ENCODE measurements around the gene MTPN. TPM values are rescaled to one million over a fixed set of nuclear protein-coding genes. Genes with fewer than 3 reads are reported as not detected.

The MTPN gene
- total RNA-seq = 100 to 1,000 TPM; 100 to 182 (median 145) TPM

GRCh38 chr7:135977007-135977741, at the start of gene MTPN:
MTPN (minus strand) TSS chr7:135977359; CDS start chr7:135977100, 259 bp downstream.
- H3K4me3 ChIP-seq = peak within 1 kb of the TSS; percentile 78 to 90 (median 84)
- peaks cover 0 to 11% (median 0%) of the 10 kb centered on the region in 3 donors for H3K36me3 ChIP-seq
- DNase-seq = peak; percentile 87
- no peaks in the 10 kb centered on the region for H3K9me3 ChIP-seq
- H3K27me3 ChIP-seq = no peaks in the 10 kb centered on the region
- H3K27ac ChIP-seq = peak within 1 kb of the TSS; percentile 91 to 93 (median 92)
- TF ChIP-seq POLR2A (IDR thresholded peaks at IDR 0.05) (peak in 3 of 4 donors; percentile 30 to 76 (median 44)), CTCF (IDR thresholded peaks at IDR 0.05) (peak in 1 of 6 experiments; percentile 44)
- H3K4me1 ChIP-seq = peaks cover 3 to 73% (median 31%) of the 10 kb centered on the region in 3 donors
- 1% methylated on average over 29 of the region's 47 CpGs for WGBS, 2 donors
- intact Hi-C loops (cut with DNase I) = no loop called here

GRCh38 chr7:136026209-136026608, 49.0 kb upstream of the MTPN start:
- 69 to 82% methylated on average over 2 of the region's 2 CpGs for WGBS, 2 donors
- no peak for TF ChIP-seq CTCF (IDR thresholded peaks at IDR 0.05)
- no peak for TF ChIP-seq POLR2A (IDR thresholded peaks at IDR 0.05)
- intact Hi-C loops (cut with DNase I) = no loop called here
- DNase-seq = no peak
- no peak overlapping the region for H3K4me3 ChIP-seq
- H3K27ac ChIP-seq = no peak overlapping the region
- H3K4me1 ChIP-seq = peaks cover 0 to 4% (median 0%) of the 10 kb centered on the region in 3 donors
- H3K27me3 ChIP-seq = no peaks in the 10 kb centered on the region
- no peaks in the 10 kb centered on the region for H3K36me3 ChIP-seq
- no peaks in the 10 kb centered on the region for H3K9me3 ChIP-seq

- TF ChIP-seq CTCF (IDR thresholded peaks at IDR 0.05) (no peak), POLR2A (IDR thresholded peaks at IDR 0.05) (no peak)
- Histone ChIP-seq H3K4me1 (no peaks in the 10 kb centered on the region), H3K36me3 (no peaks in the 10 kb centered on the region), H3K4me3 (no peak overlapping the region), H3K27me3 (no peaks in the 10 kb centered on the region), H3K9me3 (no peaks in the 10 kb centered on the region), H3K27ac (no peak overlapping the region)
- 67 to 75% methylated on average over 2 of the region's 2 CpGs for WGBS, 2 donors
- intact Hi-C loops (cut with DNase I) = no loop called here
- no peak for DNase-seq
Observed at GRCh38 chr7:136023134-136023869, 46.1 kb upstream of the MTPN start.

- Histone ChIP-seq H3K4me1 (no peaks in the 10 kb centered on the region), H3K4me3 (no peak overlapping the region), H3K36me3 (no peaks in the 10 kb centered on the region), H3K27ac (no peak overlapping the region), H3K9me3 (no peaks in the 10 kb centered on the region), H3K27me3 (no peaks in the 10 kb centered on the region)
- no peak for TF ChIP-seq CTCF (IDR thresholded peaks at IDR 0.05)
- TF ChIP-seq POLR2A (IDR thresholded peaks at IDR 0.05) = no peak
- DNase-seq = no peak
- intact Hi-C loops (cut with DNase I) = no loop called here
- 71% methylated on average over 1 of the region's 1 CpG for WGBS, 2 donors
Observed at GRCh38 chr7:136020556-136020955, 43.4 kb upstream of the MTPN start.

- WGBS, 2 donors = 66 to 69% methylated on average over 2 of the region's 2 CpGs
- intact Hi-C loops (cut with DNase I) = no loop called here
Observed at GRCh38 chr7:136018104-136018503, 40.9 kb upstream of the MTPN start.

More at GRCh38 chr7:136018104-136018503, 40.9 kb upstream of the MTPN start:
- no peaks in the 10 kb centered on the region for H3K27me3 ChIP-seq
- DNase-seq = no peak
- H3K4me3 ChIP-seq = no peak overlapping the region
- no peaks in the 10 kb centered on the region for H3K36me3 ChIP-seq
- no peak for TF ChIP-seq CTCF (IDR thresholded peaks at IDR 0.05)
- no peak for TF ChIP-seq POLR2A (IDR thresholded peaks at IDR 0.05)
- H3K27ac ChIP-seq = no peak overlapping the region
- H3K4me1 ChIP-seq = no peaks in the 10 kb centered on the region
- no peaks in the 10 kb centered on the region for H3K9me3 ChIP-seq

Measured in esophagus squamous epithelium (tissue), 5 donors.